HFFc6 (cell line): ENCODE results near the gene LYRM1. TPM values are rescaled to one million over a fixed set of nuclear protein-coding genes. Genes with fewer than 3 reads are reported as not detected.

Experiments used
- DNase-seq: peaks from one replicate; pipeline ENCODE4 v3.0.0-alpha.2; 2018
- H3K27ac Mint-ChIP-seq: 2 replicates; pipeline ENCODE4 v1.8.0; 2020; ENCODE audit warnings: mild to moderate bottlenecking, mixed read lengths
- H3K27me3 Mint-ChIP-seq: 2 replicates; pipeline ENCODE4 v1.8.0; 2021; ENCODE audit warnings: mild to moderate bottlenecking, moderate library complexity, mixed read lengths; ENCODE audit not compliant: insufficient read depth
- H3K36me3 Mint-ChIP-seq: 2 replicates; pipeline ENCODE4 v1.8.0; 2021; ENCODE audit warnings: low read depth, mixed read lengths
- H3K4me1 Mint-ChIP-seq: 2 replicates; pipeline ENCODE4 v1.8.0; 2020; ENCODE audit warnings: low read depth, mixed read lengths
- H3K4me3 Mint-ChIP-seq: 2 replicates; pipeline ENCODE4 v1.8.0; 2020; ENCODE audit warnings: mild to moderate bottlenecking, moderate library complexity, mixed read lengths
- H3K9me3 Mint-ChIP-seq: 2 replicates; pipeline ENCODE4 v1.8.0; 2020; ENCODE audit warnings: mild to moderate bottlenecking, mixed read lengths
- CTCF ChIP-seq: fragments of 200-600 bp; sonication (generic); IDR thresholded peaks from 2 replicates; pipeline ENCODE4 v1.5.0; 2021; ENCODE audit warnings: antibody characterized with exemption, mild to moderate bottlenecking
- total RNA-seq, 6 experiments: library from RNA; stranded (reverse); fragmentation: NEBNext Ultra II Directional; extraction: Animal tissue kit (Norgen Biotek cat#: 25700); gene quantifications; 2 replicates in 1 of 6; 3 replicates in 5 of 6; pipeline ENCODE4 v1.2.3, GENCODE V29; 2021

LYRM1 gene
- total RNA-seq, 6 experiments from 2014 or later: 22.2 to 28.4 (median 25.8) TPM

GRCh38 chr16:20880867-20881502 is 19.6 kb upstream of the LYRM1 start:
- DNase-seq: no peak
- Mint-ChIP-seq H3K27me3 (no peaks in the 10 kb centered on the region), H3K9me3 (no peaks in the 10 kb centered on the region), H3K27ac (peak overlapping the region; percentile 63), H3K4me1 (peaks cover 80% of the 10 kb centered on the region), H3K36me3 (peaks cover 33% of the 10 kb centered on the region), H3K4me3 (peak overlapping the region; percentile 50)
- TF ChIP-seq CTCF: no peak

- Mint-ChIP-seq H3K27me3 (no peaks in the 10 kb centered on the region), H3K4me1 (peaks cover 80% of the 10 kb centered on the region), H3K9me3 (no peaks in the 10 kb centered on the region), H3K27ac (peak overlapping the region; percentile 63; the same call in 1 of the 2 replicates), H3K36me3 (peaks cover 33% of the 10 kb centered on the region), H3K4me3 (peak overlapping the region; percentile 50; the same call in 1 of the 2 replicates)
- TF ChIP-seq CTCF: no peak
- DNase-seq: no peak
These were observed 19.1 kb upstream of the LYRM1 start for GRCh38 chr16:20881503-20881878.

- no peaks in the 10 kb centered on the region for H3K9me3 Mint-ChIP-seq
- H3K27me3 Mint-ChIP-seq: no peaks in the 10 kb centered on the region
- TF ChIP-seq CTCF: no peak
- H3K4me1 Mint-ChIP-seq: peaks cover 70% of the 10 kb centered on the region
- DNase-seq: no peak
- no peak overlapping the region for H3K4me3 Mint-ChIP-seq
- peak overlapping the region; percentile 54 for H3K27ac Mint-ChIP-seq
- peaks cover 19% of the 10 kb centered on the region for H3K36me3 Mint-ChIP-seq
These were observed 16.9 kb upstream of the LYRM1 start for GRCh38 chr16:20883554-20884239.

- no peaks in the 10 kb centered on the region for H3K9me3 Mint-ChIP-seq
- H3K27ac Mint-ChIP-seq: peak overlapping the region; percentile 54
- H3K4me1 Mint-ChIP-seq: peaks cover 65% of the 10 kb centered on the region
- peaks cover 19% of the 10 kb centered on the region for H3K36me3 Mint-ChIP-seq
- no peak for TF ChIP-seq CTCF
- peak; percentile 69 for DNase-seq
- H3K27me3 Mint-ChIP-seq: no peaks in the 10 kb centered on the region
- H3K4me3 Mint-ChIP-seq: no peak overlapping the region
These were observed 16.4 kb upstream of the LYRM1 start for GRCh38 chr16:20884240-20884556.

GRCh38 chr16:20886320-20886719 is 14.3 kb upstream of the LYRM1 start:
- Mint-ChIP-seq H3K27me3 (peaks cover 2% of the 10 kb centered on the region; the same call in 1 of the 2 replicates), H3K9me3 (no peaks in the 10 kb centered on the region), H3K4me3 (no peak overlapping the region), H3K4me1 (peaks cover 58% of the 10 kb centered on the region), H3K36me3 (peaks cover 24% of the 10 kb centered on the region), H3K27ac (no peak overlapping the region)
- TF ChIP-seq CTCF: no peak
- no peak for DNase-seq
